ENCODE measurements around the gene PDLIM4.

GRCh38 chr5:132300577-132301343 is 43.3 kb downstream of the PDLIM4 start:
- TF ChIP-seq CTCF (IDR thresholded peaks at IDR 0.05; ENCODE audit: poor library complexity, severe bottlenecking) (no peak), MXI1 (conservative IDR thresholded peaks at IDR 0.05; ENCODE audit: poor library complexity, severe bottlenecking) (no peak), EZH2 (IDR thresholded peaks at IDR 0.05; ENCODE audit: borderline replicate concordance, insufficient read depth, low read length, poor library complexity, severe bottlenecking) (no peak)

Data from neural cell (in vitro differentiated cells).